Muscle of back (tissue), 11 donors: ENCODE results near the gene UQCR11. TPM values are rescaled to one million over a fixed set of nuclear protein-coding genes. Genes with fewer than 3 reads are reported as not detected.

Experiments
- DNase-seq, 3 donors: peaks; one replicate each; pipeline versions ENCODE4 v3.0.0 to v3.0.0-alpha.2; 2013
- polyA plus RNA-seq, 10 donors: library from polyadenylated mRNA; unstranded; fragments of 120-200 nt; gene quantifications; one replicate each; pipeline ENCODE4 v1.2.1, GENCODE V29; 2013; ENCODE audit not compliant: insufficient read length in 10 of 10

Gene UQCR11
- polyA plus RNA-seq, 10 donors = 103 to 166 (median 121) TPM

GRCh38 chr19:1571358-1571757 is 33.9 kb downstream of the UQCR11 start:
- no peak for DNase-seq

DNA sequence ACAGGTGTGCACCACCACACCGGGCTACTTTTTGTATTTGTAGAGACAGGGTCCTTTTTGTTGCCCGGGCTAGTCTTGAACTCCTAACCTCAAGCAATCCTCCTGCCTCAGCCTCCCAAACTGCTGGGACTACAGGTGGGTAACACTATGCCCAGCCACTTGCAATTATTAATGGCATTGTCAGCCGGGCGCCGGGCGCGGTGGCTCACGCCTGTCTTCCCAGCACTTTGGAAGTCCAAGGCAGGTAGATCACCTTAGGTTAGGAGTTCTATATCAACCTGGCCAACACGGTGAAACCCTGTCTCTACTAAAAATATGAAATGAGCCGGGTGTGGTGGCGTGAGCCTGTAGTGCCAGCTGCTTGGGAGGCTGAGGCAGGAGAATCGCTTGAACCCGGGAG is 34.4 kb downstream of the UQCR11 start:
- DNase-seq = no peak

DNA sequence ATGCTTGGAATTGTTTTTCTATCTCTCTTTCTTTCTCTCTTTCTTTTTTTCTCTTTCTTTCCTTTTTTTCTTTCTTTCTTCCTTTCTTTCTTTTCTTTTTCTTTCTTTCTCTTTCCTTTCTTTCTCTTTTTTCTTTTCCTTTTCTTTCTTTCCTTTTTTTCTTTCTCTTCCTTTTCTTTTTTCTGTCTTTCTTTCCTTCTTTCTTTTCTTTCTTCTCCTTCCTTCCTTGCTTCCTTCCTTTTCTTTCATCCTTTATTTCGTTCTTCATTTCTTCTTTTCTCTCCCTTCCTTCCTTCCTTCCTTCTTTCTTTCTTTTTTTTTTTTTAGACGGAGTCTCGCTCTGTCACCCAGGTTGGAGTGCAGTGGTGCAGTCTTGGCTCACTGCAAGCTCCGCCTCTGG is 35.3 kb downstream of the UQCR11 start:
- no peak for DNase-seq

- peak; percentile 80 to 84 (median 81) for DNase-seq
Observed at GRCh38 chr19:1568320-1569019, 36.8 kb downstream of the UQCR11 start, which contains the start of gene MEX3D. Gene MEX3D, minus strand, starts transcription at chr19:1568325. Its CDS starts 267 bp downstream, at chr19:1568058.

DNA sequence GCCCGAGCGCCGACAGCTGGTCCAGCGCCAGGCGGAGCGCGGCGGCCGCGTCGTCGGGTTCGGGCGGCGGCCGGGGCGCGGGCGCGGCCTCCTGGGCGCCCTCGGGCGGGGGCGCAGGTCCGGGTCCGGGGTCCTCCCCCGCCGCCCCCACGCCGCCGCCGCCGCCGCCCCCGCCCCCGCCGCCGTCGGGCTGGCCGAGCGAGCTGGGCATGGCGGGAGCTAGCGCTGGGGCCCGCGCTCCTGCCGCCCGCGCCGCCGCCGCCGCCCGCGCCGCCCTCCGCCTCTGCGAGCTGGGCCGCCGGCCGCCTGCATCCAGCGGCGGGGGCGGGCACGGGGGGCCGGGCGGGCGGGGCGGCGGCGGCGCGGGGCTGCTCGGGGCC is 37.4 kb downstream of the UQCR11 start:
- no peak for DNase-seq

GRCh38 chr19:1567116-1567847 is 38.0 kb downstream of the UQCR11 start:
- DNase-seq = peak in 1 of 3 donors; percentile 79

- peak; percentile 82 to 96 (median 87) for DNase-seq
Observed at GRCh38 chr19:1566392-1567115, 38.7 kb downstream of the UQCR11 start.

DNA sequence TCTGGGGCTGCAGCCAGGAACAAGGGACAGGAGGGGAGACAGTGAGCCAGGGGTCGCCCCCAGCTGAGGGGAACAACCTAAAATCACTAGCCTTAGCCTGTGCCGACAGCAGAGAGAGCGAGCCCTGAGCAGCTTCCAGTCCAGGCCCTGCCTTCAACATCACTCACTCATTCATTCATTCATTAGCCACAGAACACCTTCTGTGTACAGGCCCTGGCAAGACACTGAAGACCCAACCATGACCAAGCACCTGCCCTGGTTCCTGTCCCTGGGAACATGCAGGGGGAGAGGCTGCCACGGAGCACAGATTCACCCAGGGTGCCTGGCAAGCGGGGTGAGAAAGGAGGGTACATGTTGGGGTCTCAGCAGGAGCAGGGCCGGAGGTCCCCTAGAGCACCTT is 42.0 kb downstream of the UQCR11 start:
- DNase-seq = no peak

DNA sequence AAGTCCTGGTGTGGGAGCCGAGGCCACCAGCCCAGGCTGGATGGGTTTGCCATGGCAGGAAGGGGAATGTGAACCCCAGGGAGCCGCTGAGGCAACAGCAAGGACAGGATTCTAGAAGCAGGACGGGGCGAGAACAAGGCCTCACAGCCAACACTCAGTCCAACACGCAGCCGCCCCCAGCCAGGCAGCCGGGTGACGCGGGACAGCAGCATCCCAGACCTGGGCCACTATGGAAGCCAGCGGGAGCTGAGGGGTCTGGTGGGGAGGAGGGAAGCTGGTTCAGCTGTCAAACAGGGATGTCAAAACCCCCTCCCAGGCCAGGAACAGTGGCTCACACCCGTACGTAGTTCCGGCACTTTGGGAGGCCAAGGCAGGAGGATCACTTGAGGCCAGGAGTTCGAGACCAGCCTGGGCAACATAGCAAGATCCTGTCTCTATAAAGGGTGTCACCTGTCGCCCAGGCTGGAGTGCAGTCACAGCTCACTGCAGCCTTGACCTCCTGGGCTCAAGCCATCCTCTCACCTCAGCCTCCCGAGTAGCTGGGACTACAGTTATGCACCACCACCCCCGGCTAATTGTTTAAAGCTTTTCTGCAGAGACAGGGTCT is 43.9 kb downstream of the UQCR11 start:
- no peak for DNase-seq

- DNase-seq = no peak
Observed at GRCh38 chr19:1560286-1560882, 44.9 kb downstream of the UQCR11 start.

DNA sequence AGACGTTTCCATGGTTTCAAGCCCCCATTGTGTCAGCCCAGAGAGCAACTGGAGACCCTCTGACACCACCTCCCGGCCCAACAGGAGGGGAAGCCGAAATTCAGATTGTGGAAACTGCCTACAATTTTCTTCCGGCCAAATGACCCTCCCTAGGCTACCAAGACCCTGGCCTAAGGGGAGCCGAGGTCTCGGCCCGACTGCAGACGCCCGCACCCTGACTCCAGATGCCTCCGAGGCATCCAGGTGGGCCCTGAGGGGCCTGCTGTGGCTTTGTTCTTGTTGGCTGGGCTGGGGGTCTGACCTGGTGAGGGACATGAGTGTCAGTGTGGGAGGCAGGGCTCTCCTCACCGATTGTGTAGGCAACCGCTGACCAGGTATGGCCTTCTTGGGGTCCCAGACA is 46.7 kb downstream of the UQCR11 start:
- DNase-seq = no peak

DNA sequence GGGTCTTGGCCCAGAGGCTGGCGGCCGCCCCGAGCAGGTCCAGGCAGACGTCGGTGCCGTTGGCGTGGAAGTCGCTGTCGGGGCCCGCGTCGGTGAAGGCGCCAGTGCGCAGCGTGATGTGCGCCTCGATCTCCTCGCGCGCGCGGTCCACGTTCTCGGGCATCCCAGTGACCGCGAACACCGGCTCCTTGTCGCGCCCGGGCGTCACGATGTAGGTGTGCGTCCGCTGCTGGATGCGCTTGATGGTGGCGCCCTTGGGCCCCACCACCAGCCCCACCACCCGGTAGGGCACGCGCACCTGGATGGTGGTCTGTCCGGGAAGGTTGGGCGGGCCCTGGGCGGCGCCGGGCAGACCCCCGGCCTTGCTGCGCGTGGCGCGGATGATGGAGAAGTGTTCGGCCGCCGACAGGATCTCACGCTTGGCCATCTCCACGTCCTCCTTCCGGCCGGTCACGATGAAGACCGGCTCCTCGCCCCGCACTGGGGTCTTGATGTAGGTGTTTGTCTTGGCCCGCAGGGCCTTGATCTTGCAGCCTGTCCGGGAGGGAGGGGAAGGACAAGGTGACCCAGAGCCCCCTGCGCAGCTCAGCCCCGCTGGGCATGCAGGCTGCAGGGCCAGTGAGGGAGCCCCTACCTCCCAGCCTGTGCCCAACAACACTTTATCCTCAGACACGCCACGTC is 48.7 kb downstream of the UQCR11 start:
- DNase-seq = no peak

DNA sequence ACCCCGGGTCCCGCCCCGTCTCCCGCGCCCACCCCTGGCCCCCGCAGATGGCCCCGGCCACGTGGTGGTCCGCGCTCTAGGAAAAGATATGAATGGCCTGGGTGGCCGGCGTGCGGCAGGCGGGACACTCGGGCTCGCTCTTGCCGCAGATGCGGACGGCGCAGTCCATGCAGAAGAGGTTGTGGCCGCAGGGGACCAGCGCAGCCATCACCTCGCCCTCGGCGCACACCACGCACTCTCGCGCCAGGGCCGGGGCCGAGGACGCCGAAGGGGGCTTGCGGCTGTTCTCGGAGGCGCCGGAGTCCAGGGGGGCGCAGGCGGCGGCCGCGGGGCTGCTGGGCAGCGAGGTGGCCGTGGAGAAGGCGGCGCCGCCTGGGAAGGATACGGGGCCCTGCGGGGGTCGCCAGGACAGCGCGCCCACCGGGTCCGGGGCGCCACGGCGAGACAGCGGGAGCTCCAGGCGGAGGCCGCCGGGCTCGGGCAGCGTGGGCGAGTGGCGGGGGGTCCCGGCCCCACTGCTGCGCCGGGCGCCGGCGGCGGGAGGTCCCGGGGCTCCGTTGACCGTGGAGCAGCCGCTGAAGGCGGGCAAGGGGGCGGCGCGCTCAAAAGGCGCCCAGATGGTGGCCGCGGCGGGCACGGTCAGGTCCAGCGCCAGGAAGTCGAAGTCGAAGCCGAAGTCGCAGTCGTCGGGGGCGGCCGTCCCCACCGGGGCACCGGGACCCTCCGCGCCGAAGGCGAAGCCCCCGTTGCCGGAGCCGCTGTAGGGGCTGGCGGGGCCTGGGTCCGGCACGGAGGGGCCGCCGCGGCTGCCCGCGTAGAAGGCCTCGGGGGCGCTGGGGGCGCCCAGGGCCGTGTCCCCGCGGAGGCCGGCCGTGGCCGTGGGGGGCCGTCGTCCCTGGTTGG is 49.5 kb downstream of the UQCR11 start:
- no peak for DNase-seq

GRCh38 chr19:1554968-1555367 is 50.3 kb downstream of the UQCR11 start:
- DNase-seq = no peak

- no peak for DNase-seq
Observed at GRCh38 chr19:1553415-1553814, 51.8 kb downstream of the UQCR11 start.

DNA sequence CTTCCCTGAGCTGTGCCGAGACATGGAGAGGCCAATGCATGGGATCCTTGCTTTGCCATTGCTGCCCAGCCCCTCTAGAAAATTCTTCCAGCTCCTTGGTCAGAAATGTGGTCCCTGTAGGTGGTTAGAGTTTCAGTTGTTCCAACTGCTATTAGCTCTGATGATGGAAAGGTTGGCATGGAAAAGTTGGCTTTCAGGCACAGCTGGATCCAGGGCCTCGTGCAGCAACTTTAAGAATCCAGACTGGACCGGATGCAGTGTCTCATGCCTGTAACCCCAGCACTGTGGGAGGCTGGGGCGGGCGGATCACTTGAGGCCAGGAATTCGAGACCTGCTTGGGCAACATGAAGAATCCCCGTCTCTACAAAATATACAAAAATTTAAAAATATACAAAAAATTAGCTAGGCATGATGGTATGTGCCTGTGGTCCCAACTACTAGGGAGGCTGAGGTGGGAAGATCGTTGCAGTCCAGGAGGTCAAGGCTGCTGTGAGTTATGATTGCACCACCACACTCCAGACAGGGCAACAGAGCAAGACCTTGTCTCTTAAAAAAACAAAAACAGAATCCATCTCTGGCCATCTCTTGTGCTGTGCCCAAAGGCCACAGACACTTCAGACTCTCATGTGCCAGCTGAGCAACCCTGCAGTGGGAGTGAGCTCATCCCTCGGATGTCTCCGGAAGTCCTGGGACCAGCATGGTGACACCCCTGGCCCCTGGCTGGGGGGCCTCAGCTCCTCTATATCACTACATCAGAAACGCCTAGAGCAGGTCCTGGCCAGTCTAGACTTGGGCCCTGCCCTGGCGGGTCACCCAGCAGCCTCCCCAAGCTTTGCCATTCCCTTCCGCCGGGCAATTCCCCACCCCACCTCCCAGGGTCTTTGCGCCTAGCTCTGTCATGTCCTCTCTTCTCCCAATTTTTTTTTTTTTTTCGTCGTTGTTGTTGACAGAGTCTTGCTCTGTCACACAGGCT is 53.9 kb downstream of the UQCR11 start:
- no peak for DNase-seq

GRCh38 chr19:1549332-1549945 is 55.8 kb downstream of the UQCR11 start:
- DNase-seq = no peak
